ENCODE results near the gene SPPL2B. TPM values are rescaled to one million over a fixed set of nuclear protein-coding genes. Genes with fewer than 3 reads are reported as not detected.
A peak's percentile ranks its signal among the peaks of the same experiment; 100 is the strongest.
"Not testable (repeated sequence)": the region's sequence is repeated elsewhere in the genome, so short reads cannot be mapped to it uniquely, and the experiment has no call there.

SPPL2B gene, protein sequence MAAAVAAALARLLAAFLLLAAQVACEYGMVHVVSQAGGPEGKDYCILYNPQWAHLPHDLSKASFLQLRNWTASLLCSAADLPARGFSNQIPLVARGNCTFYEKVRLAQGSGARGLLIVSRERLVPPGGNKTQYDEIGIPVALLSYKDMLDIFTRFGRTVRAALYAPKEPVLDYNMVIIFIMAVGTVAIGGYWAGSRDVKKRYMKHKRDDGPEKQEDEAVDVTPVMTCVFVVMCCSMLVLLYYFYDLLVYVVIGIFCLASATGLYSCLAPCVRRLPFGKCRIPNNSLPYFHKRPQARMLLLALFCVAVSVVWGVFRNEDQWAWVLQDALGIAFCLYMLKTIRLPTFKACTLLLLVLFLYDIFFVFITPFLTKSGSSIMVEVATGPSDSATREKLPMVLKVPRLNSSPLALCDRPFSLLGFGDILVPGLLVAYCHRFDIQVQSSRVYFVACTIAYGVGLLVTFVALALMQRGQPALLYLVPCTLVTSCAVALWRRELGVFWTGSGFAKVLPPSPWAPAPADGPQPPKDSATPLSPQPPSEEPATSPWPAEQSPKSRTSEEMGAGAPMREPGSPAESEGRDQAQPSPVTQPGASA
- 17.3 TPM for total RNA-seq
- 125 TPM for polyA plus RNA-seq
- long read RNA-seq, donor 1, result 0 reads
- long read RNA-seq, donor 2, partial matches to known transcripts, result 15 of 19 reads
- long read RNA-seq, donor 2, other reads (novel, unspliced or antisense), result 0 of 19 reads
- long read RNA-seq, donor 3, partial matches to known transcripts, result 18 of 26 reads
- long read RNA-seq, donor 3, other reads (novel, unspliced or antisense), result 0 of 26 reads
- long read RNA-seq, donor 4, partial matches to known transcripts, result 0 of 3 reads
- long read RNA-seq, donor 4, other reads (novel, unspliced or antisense), result 0 of 3 reads
- long read RNA-seq, donor 5, partial matches to known transcripts, result 20 of 26 reads
- long read RNA-seq, donor 5, other reads (novel, unspliced or antisense), result 0 of 26 reads
- long read RNA-seq, donor 6, partial matches to known transcripts, result 0 of 3 reads
- long read RNA-seq, donor 6, other reads (novel, unspliced or antisense), result 0 of 3 reads
- long read RNA-seq, donor 7, partial matches to known transcripts, result 6 of 6 reads
- long read RNA-seq, donor 7, other reads (novel, unspliced or antisense), result 0 of 6 reads
- long read RNA-seq, donor 8, partial matches to known transcripts, result 0 of 2 reads
- long read RNA-seq, donor 8, other reads (novel, unspliced or antisense), result 0 of 2 reads
- long read RNA-seq, donor 9, partial matches to known transcripts, result 5 of 5 reads
- long read RNA-seq, donor 9, other reads (novel, unspliced or antisense), result 0 of 5 reads
- long read RNA-seq, donor 10, partial matches to known transcripts, result 0 of 3 reads
- long read RNA-seq, donor 10, other reads (novel, unspliced or antisense), result 0 of 3 reads

- peaks cover 0 to 9% of the 10 kb centered on the region in 2 donors for H3K9me3 ChIP-seq (ENCODE audit: control insufficient read depth in 2 of 2, insufficient read depth in 1 of 2, low read length in 1 of 2)
- peak within 1 kb of the TSS; percentile 90 to 95 for H3K4me3 ChIP-seq (ENCODE audit: low read length in 2 of 2)
- H3K27me3 ChIP-seq (ENCODE audit: control insufficient read depth in 2 of 2, insufficient read depth in 1 of 2, low read length in 1 of 2), result no peaks in the 10 kb centered on the region
- under 1% methylated on average over 89 of the region's 89 CpGs for WGBS
- H3K4me1 ChIP-seq (ENCODE audit: control insufficient read depth in 2 of 2, insufficient read depth in 2 of 2, low read length in 2 of 2), result peaks cover 38 to 57% of the 10 kb centered on the region in 2 donors
- peak; percentile 63 to 97 (median 86) for DNase-seq (ENCODE audit: low read depth in 6 of 9, low spot score in 9 of 9)
- H3K27ac ChIP-seq (ENCODE audit: low read depth in 1 of 2, low read length in 1 of 2), result peak within 1 kb of the TSS; percentile 81 to 84
- peaks cover 7 to 22% of the 10 kb centered on the region in 2 donors for H3K36me3 ChIP-seq (ENCODE audit: control insufficient read depth in 2 of 2, insufficient read depth in 2 of 2, low read length in 1 of 2)
Observed at GRCh38 chr19:2328401-2329148, at the start of gene SPPL2B, which contains the start of gene LSM7. SPPL2B (plus strand) TSS chr19:2328684; CDS start chr19:2328710, 26 bp downstream. LSM7 (minus strand) TSS chr19:2328586; CDS start chr19:2328566, 20 bp downstream.

- H3K27me3 ChIP-seq (ENCODE audit: control insufficient read depth in 2 of 2, insufficient read depth in 1 of 2, low read length in 1 of 2), result peaks cover 15 to 38% of the 10 kb centered on the region in 2 donors
- no peaks in the 10 kb centered on the region for H3K9me3 ChIP-seq (ENCODE audit: control insufficient read depth in 2 of 2, insufficient read depth in 1 of 2, low read length in 1 of 2)
- DNase-seq (ENCODE audit: low read depth in 6 of 9, low spot score in 9 of 9), result no peak
- H3K4me3 ChIP-seq (ENCODE audit: low read length in 2 of 2), result no peak overlapping the region
- WGBS, result 89% methylated on average over 26 of the region's 26 CpGs
- peaks cover 0 to 11% of the 10 kb centered on the region in 2 donors for H3K4me1 ChIP-seq (ENCODE audit: control insufficient read depth in 2 of 2, insufficient read depth in 2 of 2, low read length in 2 of 2)
- H3K36me3 ChIP-seq (ENCODE audit: control insufficient read depth in 2 of 2, insufficient read depth in 2 of 2, low read length in 1 of 2), result peaks cover 7 to 12% of the 10 kb centered on the region in 2 donors
- H3K27ac ChIP-seq (ENCODE audit: low read depth in 1 of 2, low read length in 1 of 2), result no peak overlapping the region
Observed at GRCh38 chr19:2280633-2281264, 47.7 kb upstream of the SPPL2B start.

DNA sequence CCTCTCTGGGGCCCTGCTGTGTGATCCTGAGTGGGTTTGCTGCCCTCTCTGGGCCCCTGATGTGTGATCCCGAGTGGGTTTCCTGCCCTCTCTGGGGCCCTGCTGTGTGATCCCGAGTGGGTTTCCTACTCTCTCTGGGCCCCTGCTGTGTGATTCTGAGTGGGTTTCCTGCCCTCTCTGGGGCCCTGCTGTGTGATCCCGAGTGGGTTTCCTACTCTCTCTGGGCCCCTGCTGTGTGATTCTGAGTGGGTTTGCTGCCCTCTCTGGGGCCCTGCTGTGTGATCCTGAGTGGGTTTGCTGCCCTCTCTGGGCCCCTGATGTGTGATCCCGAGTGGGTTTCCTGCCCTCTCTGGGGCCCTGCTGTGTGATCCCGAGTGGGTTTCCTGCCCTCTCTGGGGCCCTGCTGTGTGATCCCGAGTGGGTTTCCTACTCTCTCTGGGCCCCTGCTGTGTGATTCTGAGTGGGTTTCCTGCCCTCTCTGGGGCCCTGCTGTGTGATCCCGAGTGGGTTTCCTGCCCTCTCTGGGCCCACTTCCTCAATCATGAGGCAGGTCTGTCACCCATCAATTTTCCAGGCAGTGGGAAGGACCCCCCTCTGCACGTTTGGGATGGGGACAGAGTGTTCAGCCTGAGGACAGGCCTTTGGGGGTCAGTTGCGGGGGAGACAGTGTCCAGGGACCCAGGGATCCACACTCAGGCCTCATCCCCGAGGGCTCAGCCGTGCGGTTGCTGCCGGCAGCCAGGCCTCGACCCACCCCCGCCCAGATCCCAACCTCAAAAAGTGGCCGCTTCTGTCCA, 47.0 kb upstream of the SPPL2B start:
- Histone ChIP-seq H3K27me3 (ENCODE audit: control insufficient read depth in 2 of 2, insufficient read depth in 1 of 2, low read length in 1 of 2) (peaks cover 15 to 45% of the 10 kb centered on the region in 2 donors), H3K4me1 (ENCODE audit: control insufficient read depth in 2 of 2, insufficient read depth in 2 of 2, low read length in 2 of 2) (peaks cover 0 to 11% of the 10 kb centered on the region in 2 donors)
- not testable (repeated sequence) for H3K9me3 ChIP-seq (ENCODE audit: control insufficient read depth in 2 of 2, insufficient read depth in 1 of 2, low read length in 1 of 2); H3K27ac ChIP-seq (ENCODE audit: low read depth in 1 of 2, low read length in 1 of 2); DNase-seq (ENCODE audit: low read depth in 6 of 9, low spot score in 9 of 9); H3K4me3 ChIP-seq (ENCODE audit: low read length in 2 of 2); H3K36me3 ChIP-seq (ENCODE audit: control insufficient read depth in 2 of 2, insufficient read depth in 2 of 2, low read length in 1 of 2)
- 13% methylated on average over 16 of the region's 16 CpGs for WGBS

DNA sequence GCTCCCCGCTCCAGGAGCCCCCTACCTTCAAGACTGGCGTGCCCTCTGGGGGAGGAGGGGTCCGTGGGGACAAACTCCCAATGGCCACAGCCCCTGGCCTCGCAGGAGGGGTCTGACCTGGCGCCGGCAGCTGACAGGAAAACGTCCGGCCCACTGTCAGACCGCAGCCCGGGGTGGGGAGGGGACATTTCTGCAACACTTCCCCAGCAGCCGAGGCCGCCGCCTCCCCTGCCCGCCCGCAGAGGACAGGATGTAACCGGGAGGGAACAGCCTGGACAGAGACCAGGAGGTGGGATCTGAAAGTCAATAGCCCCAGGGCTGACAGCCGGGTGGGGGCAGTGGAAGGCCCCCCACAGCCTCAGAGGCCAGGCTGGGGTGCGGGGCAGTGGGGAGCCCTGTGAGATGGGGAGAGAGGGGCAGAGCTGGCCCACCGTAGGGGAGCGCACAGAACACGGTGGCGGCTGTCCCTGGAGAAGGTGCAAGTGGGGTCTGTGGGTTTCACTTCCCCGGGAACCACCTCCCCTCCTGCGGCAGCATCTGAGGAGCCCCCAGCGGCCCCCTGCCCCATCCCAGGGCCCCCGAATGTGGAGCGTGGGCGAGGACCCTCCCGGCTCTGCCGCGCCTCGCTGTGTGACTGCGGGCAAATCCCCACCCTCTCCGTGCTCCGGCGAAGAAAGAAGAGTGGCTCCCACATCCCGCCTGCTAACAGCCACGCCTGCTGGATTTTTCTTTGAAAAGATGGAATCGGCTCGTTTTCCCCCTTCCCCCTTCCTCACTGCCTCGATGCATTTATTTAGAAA, 46.2 kb upstream of the SPPL2B start, which contains the start of gene PEAK3:
Gene PEAK3 (minus strand): TSS at position 114 of the 800 bp plus-strand sequence. CDS start 1,244 bp downstream, outside the sequence.
- Histone ChIP-seq H3K36me3 (ENCODE audit: control insufficient read depth in 2 of 2, insufficient read depth in 2 of 2, low read length in 1 of 2) (peaks cover 0 to 2% of the 10 kb centered on the region in 2 donors), H3K27me3 (ENCODE audit: control insufficient read depth in 2 of 2, insufficient read depth in 1 of 2, low read length in 1 of 2) (peaks cover 15 to 53% of the 10 kb centered on the region in 2 donors), H3K4me1 (ENCODE audit: control insufficient read depth in 2 of 2, insufficient read depth in 2 of 2, low read length in 2 of 2) (peaks cover 0 to 11% of the 10 kb centered on the region in 2 donors), H3K27ac (ENCODE audit: low read depth in 1 of 2, low read length in 1 of 2) (no peak within 1 kb of the TSS), H3K9me3 (ENCODE audit: control insufficient read depth in 2 of 2, insufficient read depth in 1 of 2, low read length in 1 of 2) (peaks cover 0 to 2% of the 10 kb centered on the region in 2 donors), H3K4me3 (ENCODE audit: low read length in 2 of 2) (no peak within 1 kb of the TSS)
- no peak for DNase-seq (ENCODE audit: low read depth in 6 of 9, low spot score in 9 of 9)
- 12% methylated on average over 41 of the region's 41 CpGs for WGBS

GRCh38 chr19:2282862-2283237, 45.6 kb upstream of the SPPL2B start:
- peaks cover 19 to 59% of the 10 kb centered on the region in 2 donors for H3K27me3 ChIP-seq (ENCODE audit: control insufficient read depth in 2 of 2, insufficient read depth in 1 of 2, low read length in 1 of 2)
- no peak overlapping the region for H3K4me3 ChIP-seq (ENCODE audit: low read length in 2 of 2)
- WGBS, result 91% methylated on average over 11 of the region's 11 CpGs
- H3K36me3 ChIP-seq (ENCODE audit: control insufficient read depth in 2 of 2, insufficient read depth in 2 of 2, low read length in 1 of 2), result no peaks in the 10 kb centered on the region
- no peak for DNase-seq (ENCODE audit: low read depth in 6 of 9, low spot score in 9 of 9)
- no peak overlapping the region for H3K27ac ChIP-seq (ENCODE audit: low read depth in 1 of 2, low read length in 1 of 2)
- H3K9me3 ChIP-seq (ENCODE audit: control insufficient read depth in 2 of 2, insufficient read depth in 1 of 2, low read length in 1 of 2), result peaks cover 0 to 2% of the 10 kb centered on the region in 2 donors
- peaks cover 0 to 11% of the 10 kb centered on the region in 2 donors for H3K4me1 ChIP-seq (ENCODE audit: control insufficient read depth in 2 of 2, insufficient read depth in 2 of 2, low read length in 2 of 2)

- no peak for DNase-seq (ENCODE audit: low read depth in 6 of 9, low spot score in 9 of 9)
- Histone ChIP-seq H3K4me3 (ENCODE audit: low read length in 2 of 2) (no peak overlapping the region), H3K27ac (ENCODE audit: low read depth in 1 of 2, low read length in 1 of 2) (no peak overlapping the region), H3K4me1 (ENCODE audit: control insufficient read depth in 2 of 2, insufficient read depth in 2 of 2, low read length in 2 of 2) (peaks cover 0 to 12% of the 10 kb centered on the region in 2 donors), H3K36me3 (ENCODE audit: control insufficient read depth in 2 of 2, insufficient read depth in 2 of 2, low read length in 1 of 2) (no peaks in the 10 kb centered on the region), H3K9me3 (ENCODE audit: control insufficient read depth in 2 of 2, insufficient read depth in 1 of 2, low read length in 1 of 2) (peaks cover 0 to 2% of the 10 kb centered on the region in 2 donors), H3K27me3 (ENCODE audit: control insufficient read depth in 2 of 2, insufficient read depth in 1 of 2, low read length in 1 of 2) (peaks cover 26 to 70% of the 10 kb centered on the region in 2 donors)
- WGBS, result 97% methylated on average over 8 of the region's 8 CpGs
Observed at GRCh38 chr19:2283835-2284507, 44.5 kb upstream of the SPPL2B start.
